ENCODE measurements around the gene PDE4D. TPM values are rescaled to one million over a fixed set of nuclear protein-coding genes. Genes with fewer than 3 reads are reported as not detected.

The PDE4D gene
- total RNA-seq, 1 experiment from 2014 or later = 2.4 TPM

- in situ Hi-C loops (cut with HindIII; ENCODE audit: low pct_unique_long_range_greater_than_20kb, low sequenced_read_pairs) = no loop called here
- Histone ChIP-seq H3K4me1 (ENCODE audit: control insufficient read depth, insufficient read depth, low read length) (no peaks in the 10 kb centered on the region), H3K27ac (ENCODE audit: low read length) (no peak overlapping the region), H3K27me3 (ENCODE audit: control insufficient read depth, insufficient read depth, low read length) (no peaks in the 10 kb centered on the region), H3K36me3 (ENCODE audit: control insufficient read depth, insufficient read depth, low read length) (no peaks in the 10 kb centered on the region), H3K4me3 (ENCODE audit: low read depth in 2 of 2, low read length in 2 of 2) (no peak overlapping the region), H3K9me3 (ENCODE audit: control insufficient read depth, insufficient read depth, low read depth, low read length) (no peaks in the 10 kb centered on the region)
- ChIA-PET CTCF (no interaction called here), POLR2A (no interaction called here)
- ATAC-seq (no peak), DNase-seq (ENCODE audit: low read depth, low spot score) (no peak)
- intact Hi-C loops (cut with micrococcal nuclease; ENCODE audit: unreplicated experiment) = no loop called here
- BruUV-seq (replicated peaks) = no TSS peak
- TF ChIP-seq TCF7L2 (IDR thresholded peaks at IDR 0.05; ENCODE audit: low read depth, low read length) (no peak), POLR2AphosphoS5 (IDR thresholded peaks at IDR 0.05; ENCODE audit: low read depth, low read length) (no peak), CTCF (IDR thresholded peaks at IDR 0.05) (no peak), SIN3A (IDR thresholded peaks at IDR 0.05; ENCODE audit: borderline replicate concordance, insufficient read depth, low read depth, low read length) (no peak)
- TF ChIP-seq, protein P1, sequence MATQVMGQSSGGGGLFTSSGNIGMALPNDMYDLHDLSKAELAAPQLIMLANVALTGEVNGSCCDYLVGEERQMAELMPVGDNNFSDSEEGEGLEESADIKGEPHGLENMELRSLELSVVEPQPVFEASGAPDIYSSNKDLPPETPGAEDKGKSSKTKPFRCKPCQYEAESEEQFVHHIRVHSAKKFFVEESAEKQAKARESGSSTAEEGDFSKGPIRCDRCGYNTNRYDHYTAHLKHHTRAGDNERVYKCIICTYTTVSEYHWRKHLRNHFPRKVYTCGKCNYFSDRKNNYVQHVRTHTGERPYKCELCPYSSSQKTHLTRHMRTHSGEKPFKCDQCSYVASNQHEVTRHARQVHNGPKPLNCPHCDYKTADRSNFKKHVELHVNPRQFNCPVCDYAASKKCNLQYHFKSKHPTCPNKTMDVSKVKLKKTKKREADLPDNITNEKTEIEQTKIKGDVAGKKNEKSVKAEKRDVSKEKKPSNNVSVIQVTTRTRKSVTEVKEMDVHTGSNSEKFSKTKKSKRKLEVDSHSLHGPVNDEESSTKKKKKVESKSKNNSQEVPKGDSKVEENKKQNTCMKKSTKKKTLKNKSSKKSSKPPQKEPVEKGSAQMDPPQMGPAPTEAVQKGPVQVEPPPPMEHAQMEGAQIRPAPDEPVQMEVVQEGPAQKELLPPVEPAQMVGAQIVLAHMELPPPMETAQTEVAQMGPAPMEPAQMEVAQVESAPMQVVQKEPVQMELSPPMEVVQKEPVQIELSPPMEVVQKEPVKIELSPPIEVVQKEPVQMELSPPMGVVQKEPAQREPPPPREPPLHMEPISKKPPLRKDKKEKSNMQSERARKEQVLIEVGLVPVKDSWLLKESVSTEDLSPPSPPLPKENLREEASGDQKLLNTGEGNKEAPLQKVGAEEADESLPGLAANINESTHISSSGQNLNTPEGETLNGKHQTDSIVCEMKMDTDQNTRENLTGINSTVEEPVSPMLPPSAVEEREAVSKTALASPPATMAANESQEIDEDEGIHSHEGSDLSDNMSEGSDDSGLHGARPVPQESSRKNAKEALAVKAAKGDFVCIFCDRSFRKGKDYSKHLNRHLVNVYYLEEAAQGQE (IDR thresholded peaks at IDR 0.05; ENCODE audit: insufficient read depth in 1 of 2, low read depth in 2 of 2, low read length in 1 of 2) = no peak
Measured at GRCh38 chr5:59483971-59484472, 409.5 kb downstream of the PDE4D start.

DNA sequence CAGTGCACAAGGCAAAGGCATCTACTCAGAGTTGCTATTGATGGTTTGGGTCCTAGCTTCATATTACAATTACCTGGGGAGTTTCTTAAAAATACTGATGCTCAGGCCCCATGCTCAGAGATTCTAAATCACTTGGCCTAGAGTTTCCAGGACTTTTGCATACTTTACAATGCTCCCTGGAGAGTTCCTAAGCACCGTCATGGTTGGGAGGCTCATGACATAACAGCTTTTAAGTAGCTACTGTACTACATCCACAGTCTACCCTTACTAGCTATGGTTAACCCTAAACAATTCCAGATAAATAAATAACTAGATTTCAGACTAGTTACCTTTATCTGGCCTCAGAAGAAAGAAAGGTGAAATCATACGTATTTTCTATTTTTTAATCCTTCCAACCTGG, 414.4 kb downstream of the PDE4D start:
- intact Hi-C loops (cut with micrococcal nuclease; ENCODE audit: unreplicated experiment) = no loop called here
- Histone ChIP-seq H3K9me3 (ENCODE audit: control insufficient read depth, insufficient read depth, low read depth, low read length) (no peaks in the 10 kb centered on the region), H3K4me1 (ENCODE audit: control insufficient read depth, insufficient read depth, low read length) (no peaks in the 10 kb centered on the region), H3K4me3 (ENCODE audit: low read depth in 2 of 2, low read length in 2 of 2) (no peak overlapping the region), H3K27ac (ENCODE audit: low read length) (no peak overlapping the region), H3K36me3 (ENCODE audit: control insufficient read depth, insufficient read depth, low read length) (no peaks in the 10 kb centered on the region), H3K27me3 (ENCODE audit: control insufficient read depth, insufficient read depth, low read length) (no peaks in the 10 kb centered on the region)
- TF ChIP-seq CTCF (IDR thresholded peaks at IDR 0.05) (no peak), POLR2AphosphoS5 (IDR thresholded peaks at IDR 0.05; ENCODE audit: low read depth, low read length) (no peak), SIN3A (IDR thresholded peaks at IDR 0.05; ENCODE audit: borderline replicate concordance, insufficient read depth, low read depth, low read length) (no peak), TCF7L2 (IDR thresholded peaks at IDR 0.05; ENCODE audit: low read depth, low read length) (no peak)
- TF ChIP-seq, protein P1 (IDR thresholded peaks at IDR 0.05; ENCODE audit: insufficient read depth in 1 of 2, low read depth in 2 of 2, low read length in 1 of 2) = no peak
- ChIA-PET CTCF (no interaction called here), POLR2A (no interaction called here)
- DNase-seq (ENCODE audit: low read depth, low spot score) (no peak), ATAC-seq (no peak)
- no TSS peak for BruUV-seq (replicated peaks)
- in situ Hi-C loops (cut with HindIII; ENCODE audit: low pct_unique_long_range_greater_than_20kb, low sequenced_read_pairs) = no loop called here
